GM23338 (cell line): ENCODE measurements around the gene TIGAR. TPM values are rescaled to one million over a fixed set of nuclear protein-coding genes. Genes with fewer than 3 reads are reported as not detected.
A peak's percentile ranks its signal among the peaks of the same experiment; 100 is the strongest.

Source experiments
- ATAC-seq: fragments of 200-7000 bp; cut with Tn5 transposase; 3 replicates; pipeline ENCODE4 v1.9.1; 2020
- DNase-seq: peaks from one replicate; pipeline ENCODE4 v3.0.0-alpha.2; 2015; ENCODE audit warnings: low spot score
- H2AFZ ChIP-seq: fragments of 200-600 bp; sonication (generic); 2 replicates; pipeline ENCODE4 v1.8.0; 2016; ENCODE audit warnings: antibody characterized with exemption, mild to moderate bottlenecking, moderate library complexity
- H3F3A ChIP-seq: fragments of 200-600 bp; sonication (generic); replicated peaks from 2 replicates; pipeline ENCODE4 v1.8.0; 2017; ENCODE audit warnings: antibody characterized with exemption, mixed run types, low read depth
- H3K27ac ChIP-seq: fragments of 200-600 bp; sonication (generic); 2 replicates; pipeline ENCODE4 v1.6.1; 2016; ENCODE audit warnings: low read depth
- H3K27me3 ChIP-seq: fragments of 200-600 bp; sonication (generic); 2 replicates; pipeline ENCODE4 v1.8.0; 2016; ENCODE audit warnings: mild to moderate bottlenecking, mixed run types, moderate library complexity; ENCODE audit not compliant: insufficient read depth
- H3K36me3 ChIP-seq: fragments of 200-600 bp; sonication (generic); 2 replicates; pipeline ENCODE4 v1.8.0; 2016; ENCODE audit warnings: mild to moderate bottlenecking; ENCODE audit not compliant: insufficient read depth
- H3K4me1 ChIP-seq: fragments of 200-600 bp; sonication (generic); 2 replicates; pipeline ENCODE4 v1.8.0; 2016; ENCODE audit warnings: mild to moderate bottlenecking, moderate library complexity; ENCODE audit not compliant: insufficient read depth
- H3K4me2 ChIP-seq: fragments of 200-600 bp; sonication (generic); 2 replicates; pipeline ENCODE4 v1.7.1; 2017; ENCODE audit warnings: mixed run types
- H3K4me3 ChIP-seq: fragments of 200-600 bp; sonication (generic); 2 replicates; pipeline ENCODE4 v1.6.1; 2016; ENCODE audit warnings: mixed run types
- H3K79me2 ChIP-seq: fragments of 200-600 bp; sonication (generic); replicated peaks from 2 replicates; pipeline ENCODE4 v1.8.0; 2017; ENCODE audit warnings: mild to moderate bottlenecking; ENCODE audit not compliant: insufficient read depth
- H3K9me2 ChIP-seq: fragments of 200-600 bp; sonication (generic); 2 replicates; pipeline ENCODE4 v1.8.0; 2017; ENCODE audit not compliant: insufficient read depth
- H4K20me1 ChIP-seq: fragments of 200-600 bp; sonication (generic); replicated peaks from 2 replicates; pipeline ENCODE4 v1.8.0; 2017; ENCODE audit warnings: mild to moderate bottlenecking; ENCODE audit not compliant: insufficient read depth
- H3K27ac Mint-ChIP-seq: 2 replicates; pipeline ENCODE4 v1.8.0; 2020; ENCODE audit warnings: inconsistent platforms, mild to moderate bottlenecking, moderate library complexity, mixed read lengths
- H3K27me3 Mint-ChIP-seq: 3 replicates; pipeline ENCODE4 v1.8.0; 2022; ENCODE audit warnings: low read depth, mild to moderate bottlenecking, moderate library complexity, mixed read lengths, inconsistent platforms; ENCODE audit not compliant: insufficient read depth, poor library complexity
- H3K36me3 Mint-ChIP-seq: 3 replicates; pipeline ENCODE4 v1.8.0; 2021; ENCODE audit warnings: low read depth, mild to moderate bottlenecking, inconsistent platforms, moderate library complexity, mixed read lengths
- H3K4me1 Mint-ChIP-seq: 3 replicates; pipeline ENCODE4 v1.8.0; 2020; ENCODE audit warnings: mild to moderate bottlenecking, inconsistent platforms, mixed read lengths
- H3K4me3 Mint-ChIP-seq: 3 replicates; pipeline ENCODE4 v1.8.0; 2021; ENCODE audit warnings: moderate library complexity, mild to moderate bottlenecking, inconsistent platforms, mixed read lengths
- H3K9me3 Mint-ChIP-seq: 3 replicates; pipeline ENCODE4 v1.8.0; 2020; ENCODE audit warnings: moderate library complexity, mild to moderate bottlenecking, inconsistent platforms, mixed read lengths
- CREB1 ChIP-seq: fragments of 250-450 bp; sonication (Bioruptor Pico); IDR thresholded peaks from 2 replicates; pipeline ENCODE4 v1.5.0; 2020; ENCODE audit warnings: low read depth, mild to moderate bottlenecking, moderate library complexity
- EZH2 ChIP-seq: fragments of 200-600 bp; sonication (generic); IDR thresholded peaks from one replicate; pipeline ENCODE4 v1.8.0; 2017; ENCODE audit warnings: antibody characterized with exemption, mild to moderate bottlenecking, low read depth; ENCODE audit not compliant: unreplicated experiment
- POLR2AphosphoS5 ChIP-seq: IDR thresholded peaks from 2 replicates; pipeline ENCODE4 v1.6.1; 2016; ENCODE audit warnings: antibody characterized with exemption, low read depth
- REST ChIP-seq: IDR thresholded peaks from one replicate; pipeline ENCODE4 v1.6.1; 2018; ENCODE audit warnings: antibody characterized with exemption; ENCODE audit not compliant: unreplicated experiment
- polyA plus RNA-seq: library from polyadenylated mRNA; unstranded; fragments of >200 nt; fragmentation: Nextera tagmentation; extraction: Ambion mirVana; gene quantifications from 2 replicates; pipeline ENCODE4 v1.2.1, GENCODE V29; 2016
- total RNA-seq: library from RNA; depleted of rRNA; stranded (reverse); fragments of >200 nt; shearing (Covaris generic); gene quantifications from 2 replicates; pipeline ENCODE4 v1.2.3, GENCODE V29; 2014

TIGAR gene
- total and polyA plus RNA-seq, 2 experiments from 2014 or later: 10.4 to 13.3 TPM

DNA sequence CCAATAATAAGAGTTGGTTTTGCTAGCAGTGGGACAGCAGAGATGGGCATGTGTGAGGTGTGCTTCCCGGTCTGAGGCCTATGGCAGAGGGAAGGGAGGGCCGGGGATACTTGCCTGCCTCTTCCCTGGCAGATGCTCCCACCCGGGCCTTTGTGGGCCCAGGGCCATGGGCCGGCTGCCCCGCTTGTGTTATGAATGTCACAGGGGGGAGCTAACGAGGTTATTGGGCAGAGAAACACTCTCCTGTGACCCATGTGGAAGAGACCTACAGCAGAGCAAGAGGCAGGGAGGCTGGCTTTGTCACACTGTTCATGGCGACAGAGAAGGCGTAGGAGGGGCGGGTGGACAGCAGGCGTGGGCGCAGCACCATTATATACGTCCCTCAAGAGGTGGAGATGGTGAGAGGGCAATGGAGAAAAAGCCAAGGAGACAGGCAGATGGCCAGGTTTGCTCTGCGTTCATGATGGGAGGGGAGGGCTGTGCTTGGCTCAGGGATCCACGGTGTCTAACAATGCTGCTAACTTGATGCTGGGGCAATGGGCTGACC is 34.2 kb upstream of the TIGAR start:
- H3K4me2 ChIP-seq: no peak overlapping the region
- H2AFZ ChIP-seq: no peak overlapping the region
- H3K9me2 ChIP-seq: no peaks in the 10 kb centered on the region
- no peak overlapping the region for H3K4me3 Mint-ChIP-seq
- TF ChIP-seq CREB1 (CRISPR knock-in tag): no peak
- no peak for TF ChIP-seq EZH2
- peaks cover 99% of the 10 kb centered on the region for H3K79me2 ChIP-seq
- H3K36me3 Mint-ChIP-seq: peaks cover 100% of the 10 kb centered on the region
- H3K4me1 Mint-ChIP-seq: peaks cover 61% of the 10 kb centered on the region
- DNase-seq: no peak
- no peaks in the 10 kb centered on the region for H3K27me3 ChIP-seq
- H3K27ac ChIP-seq: no peak overlapping the region
- H3K27me3 Mint-ChIP-seq: peaks cover 31% of the 10 kb centered on the region
- no peaks in the 10 kb centered on the region for H3K4me1 ChIP-seq
- peaks cover 75% of the 10 kb centered on the region for H4K20me1 ChIP-seq
- H3F3A ChIP-seq: peaks cover 34% of the 10 kb centered on the region
- ATAC-seq: no peak
- H3K9me3 Mint-ChIP-seq: no peaks in the 10 kb centered on the region; the same call in 1 of the 3 replicates
- peak overlapping the region; percentile 33; the same call in 1 of the 2 replicates for H3K27ac Mint-ChIP-seq
- H3K36me3 ChIP-seq: peaks cover 88% of the 10 kb centered on the region
- no peak overlapping the region for H3K4me3 ChIP-seq

GRCh38 chr12:4287325-4288211 is 33.4 kb upstream of the TIGAR start:
- peaks cover 29% of the 10 kb centered on the region for H3F3A ChIP-seq
- TF ChIP-seq POLR2AphosphoS5 (0 out of 2 replicates have a peak, but pooled peaks have one; percentile 12), REST (no peak)
- no peak overlapping the region for H2AFZ ChIP-seq
- peaks cover 81% of the 10 kb centered on the region for H4K20me1 ChIP-seq
- no peaks in the 10 kb centered on the region for H3K9me2 ChIP-seq
- Mint-ChIP-seq H3K27me3 (peaks cover 29% of the 10 kb centered on the region), H3K36me3 (peaks cover 99% of the 10 kb centered on the region), H3K9me3 (no peaks in the 10 kb centered on the region; the same call in 2 of the 3 replicates), H3K27ac (peak overlapping the region; percentile 33; the same call in 1 of the 2 replicates), H3K4me3 (no peak overlapping the region; the same call in 2 of the 3 replicates), H3K4me1 (peaks cover 60% of the 10 kb centered on the region)
- peaks cover 100% of the 10 kb centered on the region for H3K79me2 ChIP-seq
- no peaks in the 10 kb centered on the region; the same call in none of the 2 replicates for H3K4me1 ChIP-seq
- H3K36me3 ChIP-seq: peaks cover 90% of the 10 kb centered on the region
- no peak overlapping the region for H3K4me3 ChIP-seq
- H3K27ac ChIP-seq: no peak overlapping the region
- ATAC-seq (no peak), DNase-seq (no peak)
- H3K27me3 ChIP-seq: no peaks in the 10 kb centered on the region
- no peak overlapping the region for H3K4me2 ChIP-seq
